ENCODE data around the gene HACE1.
"Not testable (repeated sequence)": the region's sequence is repeated elsewhere in the genome, so short reads cannot be mapped to it uniquely, and the experiment has no call there.

The HACE1 gene

DNA sequence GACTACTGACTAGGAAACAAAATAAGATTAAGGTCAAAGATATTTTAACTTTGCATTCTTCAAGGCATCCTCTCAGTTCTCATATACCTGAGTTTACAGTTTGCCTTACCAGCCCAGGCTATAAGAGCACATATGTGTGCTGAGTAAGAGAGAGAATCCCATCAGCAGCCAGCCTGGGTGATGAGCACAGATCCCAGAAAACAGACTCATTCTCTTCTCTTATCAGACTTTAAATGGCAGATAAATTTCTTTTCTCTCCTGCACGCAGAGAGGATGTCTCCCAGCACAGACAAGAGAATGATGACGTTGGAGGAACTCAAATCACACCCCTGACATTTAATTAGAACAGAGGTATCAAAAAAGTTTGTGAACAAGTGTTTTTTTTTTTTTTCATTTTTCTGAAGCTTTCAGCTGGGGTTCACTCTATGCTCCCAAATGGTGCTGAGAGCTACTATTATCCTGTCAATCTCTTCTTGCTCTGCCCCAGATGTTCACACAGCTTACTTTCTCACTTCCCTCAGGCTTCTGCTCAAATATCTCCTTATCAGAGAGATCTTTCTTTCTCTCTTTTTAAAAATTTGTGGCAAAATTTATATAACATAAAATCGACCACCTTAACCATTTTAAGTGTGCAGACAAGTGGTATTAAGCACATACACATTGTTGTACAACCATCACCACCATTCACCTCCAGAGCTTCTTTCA lies 22.4 kb upstream of the HACE1 start:
- Histone ChIP-seq H3K27ac (ENCODE audit: low read length) (no peak overlapping the region), H3K27me3 (ENCODE audit: insufficient read depth, low read length) (no peaks in the 10 kb centered on the region), H3K4me3 (ENCODE audit: low read length) (no peak overlapping the region), H3K9me3 (ENCODE audit: insufficient read depth, low read depth, low read length) (no peaks in the 10 kb centered on the region), H3K9ac (ENCODE audit: low read depth, low read length) (no peak overlapping the region), H3K4me1 (ENCODE audit: insufficient read depth, low read length) (no peaks in the 10 kb centered on the region), H3K36me3 (ENCODE audit: insufficient read depth, low read depth, low read length) (no peaks in the 10 kb centered on the region)

DNA sequence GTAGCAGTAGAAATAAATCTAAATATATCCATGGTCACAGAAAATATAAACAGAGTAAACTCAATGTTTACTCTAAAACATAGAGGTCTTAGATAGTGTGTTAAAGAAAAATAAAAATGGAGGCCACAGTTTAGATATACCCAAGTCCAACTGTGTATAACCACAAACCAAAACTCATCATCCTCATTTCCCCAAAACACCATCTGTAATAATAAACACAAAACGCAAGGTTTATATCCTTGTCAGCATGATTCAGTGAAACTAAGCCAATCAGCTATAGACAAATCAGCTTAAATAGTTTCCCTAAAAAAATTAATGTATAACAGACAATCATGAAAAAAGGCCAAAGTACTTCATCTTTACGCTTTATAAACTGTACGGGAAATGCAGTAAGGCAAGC lies 2.7 kb upstream of the HACE1 start:
- no peaks in the 10 kb centered on the region for H3K9me3 ChIP-seq (ENCODE audit: insufficient read depth, low read depth, low read length)
- no peaks in the 10 kb centered on the region for H3K27me3 ChIP-seq (ENCODE audit: insufficient read depth, low read length)
- no peak overlapping the region for H3K9ac ChIP-seq (ENCODE audit: low read depth, low read length)
- no peak overlapping the region for H3K27ac ChIP-seq (ENCODE audit: low read length)
- no peak overlapping the region for H3K4me3 ChIP-seq (ENCODE audit: low read length)
- H3K36me3 ChIP-seq (ENCODE audit: insufficient read depth, low read depth, low read length), result no peaks in the 10 kb centered on the region
- no peaks in the 10 kb centered on the region; the same call in 1 of the 2 replicates for H3K4me1 ChIP-seq (ENCODE audit: insufficient read depth, low read length)

GRCh38 chr6:104860221-104860620 lies 502 bp upstream of the HACE1 start:
- Histone ChIP-seq H3K36me3 (ENCODE audit: insufficient read depth, low read depth, low read length) (no peaks in the 10 kb centered on the region), H3K4me3 (ENCODE audit: low read length) (peak overlapping the region; percentile 86), H3K27me3 (ENCODE audit: insufficient read depth, low read length) (no peaks in the 10 kb centered on the region), H3K27ac (ENCODE audit: low read length) (no peak overlapping the region), H3K4me1 (ENCODE audit: insufficient read depth, low read length) (no peaks in the 10 kb centered on the region; the same call in 1 of the 2 replicates), H3K9me3 (ENCODE audit: insufficient read depth, low read depth, low read length) (no peaks in the 10 kb centered on the region), H3K9ac (ENCODE audit: low read depth, low read length) (peak overlapping the region; percentile 14; the same call in 1 of the 2 replicates)

DNA sequence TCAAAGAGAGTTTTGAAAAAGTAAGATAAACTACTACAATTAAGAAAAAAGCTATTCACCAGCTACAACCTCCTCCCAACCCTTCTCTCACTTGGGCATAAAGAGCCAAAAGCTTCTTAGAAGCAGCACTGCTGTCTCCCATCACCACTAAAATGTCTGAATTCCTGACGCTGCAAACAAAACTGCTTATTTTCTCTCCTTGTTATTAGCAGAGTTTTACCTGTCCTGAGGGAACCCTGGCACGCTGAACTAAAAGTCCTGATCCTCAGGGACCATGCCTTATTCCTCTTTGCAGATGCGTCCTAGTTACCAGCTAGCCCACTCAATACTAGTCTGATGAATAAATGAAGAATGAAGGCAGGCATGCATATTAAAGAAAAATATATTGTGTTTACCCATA lies 1.1 kb downstream of the HACE1 start:
- peak overlapping the region; percentile 86 for H3K4me3 ChIP-seq (ENCODE audit: low read length)
- H3K27ac ChIP-seq (ENCODE audit: low read length), result no peak overlapping the region
- no peaks in the 10 kb centered on the region for H3K9me3 ChIP-seq (ENCODE audit: insufficient read depth, low read depth, low read length)
- H3K4me1 ChIP-seq (ENCODE audit: insufficient read depth, low read length), result no peaks in the 10 kb centered on the region; the same call in 1 of the 2 replicates
- peak overlapping the region; percentile 72; the same call in 1 of the 2 replicates for H3K9ac ChIP-seq (ENCODE audit: low read depth, low read length)
- H3K36me3 ChIP-seq (ENCODE audit: insufficient read depth, low read depth, low read length), result no peaks in the 10 kb centered on the region
- H3K27me3 ChIP-seq (ENCODE audit: insufficient read depth, low read length), result no peaks in the 10 kb centered on the region

DNA sequence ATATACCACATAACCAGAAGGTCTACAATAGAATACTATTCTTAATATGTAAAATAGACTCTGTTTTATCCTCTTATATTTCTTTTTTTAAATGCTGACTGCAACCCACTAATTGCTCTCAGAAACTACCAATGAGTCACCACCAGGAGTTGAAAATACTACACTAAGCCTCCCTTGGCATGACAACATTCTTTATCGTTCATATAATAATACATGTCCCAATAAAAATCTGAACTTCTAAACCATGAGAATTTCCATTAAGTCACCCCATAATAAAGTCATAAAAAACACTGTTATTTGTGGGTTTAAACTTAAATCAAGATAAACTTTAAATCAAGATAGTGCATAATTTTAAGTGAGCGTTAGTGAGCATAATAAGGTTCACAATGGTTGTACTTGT lies 4.2 kb downstream of the HACE1 start:
- H3K9ac ChIP-seq (ENCODE audit: low read depth, low read length), result no peak overlapping the region
- H3K27me3 ChIP-seq (ENCODE audit: insufficient read depth, low read length), result no peaks in the 10 kb centered on the region
- no peaks in the 10 kb centered on the region; the same call in 1 of the 2 replicates for H3K4me1 ChIP-seq (ENCODE audit: insufficient read depth, low read length)
- no peak overlapping the region for H3K4me3 ChIP-seq (ENCODE audit: low read length)
- no peaks in the 10 kb centered on the region for H3K9me3 ChIP-seq (ENCODE audit: insufficient read depth, low read depth, low read length)
- no peak overlapping the region for H3K27ac ChIP-seq (ENCODE audit: low read length)
- peaks cover 13% of the 10 kb centered on the region for H3K36me3 ChIP-seq (ENCODE audit: insufficient read depth, low read depth, low read length)

GRCh38 chr6:104847721-104848120 lies 12.0 kb downstream of the HACE1 start:
- peaks cover 60% of the 10 kb centered on the region for H3K36me3 ChIP-seq (ENCODE audit: insufficient read depth, low read depth, low read length)
- H3K9me3 ChIP-seq (ENCODE audit: insufficient read depth, low read depth, low read length); H3K27me3 ChIP-seq (ENCODE audit: insufficient read depth, low read length); H3K4me3 ChIP-seq (ENCODE audit: low read length); H3K9ac ChIP-seq (ENCODE audit: low read depth, low read length); H3K27ac ChIP-seq (ENCODE audit: low read length); H3K4me1 ChIP-seq (ENCODE audit: insufficient read depth, low read length): not testable (repeated sequence)

DNA sequence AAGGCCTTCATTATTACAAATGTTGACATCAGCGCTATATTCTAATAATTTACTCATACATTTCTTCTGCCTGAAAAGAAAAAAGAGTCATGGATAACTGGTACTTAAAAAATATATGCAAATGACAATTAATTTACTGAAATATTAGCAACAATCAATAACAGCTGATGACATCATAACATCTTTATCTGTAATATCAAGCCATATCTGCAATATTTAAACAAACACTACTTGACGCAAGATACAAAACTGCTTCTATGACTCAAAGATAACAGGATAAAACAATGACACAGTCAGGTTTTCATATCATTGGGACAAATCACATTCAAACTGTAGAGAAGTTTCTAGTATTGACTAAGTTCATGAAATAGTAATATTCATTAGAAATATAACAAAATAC lies 16.5 kb downstream of the HACE1 start:
- Histone ChIP-seq H3K36me3 (ENCODE audit: insufficient read depth, low read depth, low read length) (peaks cover 39% of the 10 kb centered on the region), H3K9me3 (ENCODE audit: insufficient read depth, low read depth, low read length) (no peaks in the 10 kb centered on the region), H3K27ac (ENCODE audit: low read length) (no peak overlapping the region), H3K4me1 (ENCODE audit: insufficient read depth, low read length) (no peaks in the 10 kb centered on the region), H3K4me3 (ENCODE audit: low read length) (no peak overlapping the region), H3K27me3 (ENCODE audit: insufficient read depth, low read length) (no peaks in the 10 kb centered on the region), H3K9ac (ENCODE audit: low read depth, low read length) (no peak overlapping the region)

DNA sequence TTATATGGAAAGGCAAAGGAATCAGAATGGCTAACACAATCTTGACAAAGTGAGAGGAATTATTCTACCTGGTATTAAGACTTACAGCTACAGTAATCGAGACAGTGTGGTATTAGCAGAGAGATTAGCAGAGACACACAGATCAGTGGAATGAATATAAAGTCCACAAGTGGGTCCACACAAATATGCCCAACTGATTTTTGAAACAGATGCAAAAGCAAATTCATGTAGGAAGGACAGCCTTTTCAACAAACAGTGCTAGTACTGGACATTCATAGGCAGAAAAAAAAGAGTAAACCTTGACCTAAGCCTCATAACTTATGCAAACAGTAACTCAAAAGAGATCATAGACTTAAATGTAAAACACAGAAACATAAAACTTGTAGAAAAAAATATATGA lies 22.6 kb downstream of the HACE1 start:
- H3K9ac ChIP-seq (ENCODE audit: low read depth, low read length), result no peak overlapping the region
- H3K36me3 ChIP-seq (ENCODE audit: insufficient read depth, low read depth, low read length), result peaks cover 22% of the 10 kb centered on the region
- no peaks in the 10 kb centered on the region for H3K9me3 ChIP-seq (ENCODE audit: insufficient read depth, low read depth, low read length)
- no peak overlapping the region for H3K4me3 ChIP-seq (ENCODE audit: low read length)
- no peaks in the 10 kb centered on the region for H3K27me3 ChIP-seq (ENCODE audit: insufficient read depth, low read length)
- H3K27ac ChIP-seq (ENCODE audit: low read length), result no peak overlapping the region
- no peaks in the 10 kb centered on the region for H3K4me1 ChIP-seq (ENCODE audit: insufficient read depth, low read length)

DNA sequence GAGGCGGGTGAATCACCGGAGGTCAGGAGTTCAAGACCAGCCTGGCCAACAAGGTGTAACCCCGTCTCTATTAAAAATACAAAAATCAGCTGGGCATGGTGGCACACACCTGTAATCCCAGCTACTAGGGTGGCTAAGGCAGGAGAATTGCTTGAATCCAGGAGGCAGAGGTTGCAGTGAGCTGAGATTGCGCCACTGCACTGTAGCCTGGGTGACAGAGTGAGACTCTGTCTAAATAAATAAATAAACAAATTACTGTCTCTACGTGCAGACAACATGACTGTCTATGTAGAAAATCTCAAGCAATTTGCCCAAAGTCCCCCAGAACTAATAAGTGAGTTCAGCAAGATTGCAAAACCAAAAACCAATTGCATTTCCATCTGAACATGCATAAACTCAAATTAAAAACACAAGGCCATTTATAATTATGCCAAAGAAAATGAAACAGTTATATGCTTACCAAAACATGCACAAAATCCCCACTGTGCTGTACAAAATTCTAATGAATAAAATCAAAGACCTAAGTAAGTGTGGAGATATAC lies 23.2 kb downstream of the HACE1 start:
- not testable (repeated sequence) for H3K4me3 ChIP-seq (ENCODE audit: low read length); H3K27me3 ChIP-seq (ENCODE audit: insufficient read depth, low read length); H3K27ac ChIP-seq (ENCODE audit: low read length); H3K9ac ChIP-seq (ENCODE audit: low read depth, low read length); H3K4me1 ChIP-seq (ENCODE audit: insufficient read depth, low read length); H3K9me3 ChIP-seq (ENCODE audit: insufficient read depth, low read depth, low read length)
- H3K36me3 ChIP-seq (ENCODE audit: insufficient read depth, low read depth, low read length), result peaks cover 22% of the 10 kb centered on the region

- Histone ChIP-seq H3K4me1 (ENCODE audit: insufficient read depth, low read length) (no peaks in the 10 kb centered on the region), H3K4me3 (ENCODE audit: low read length) (no peak overlapping the region), H3K27ac (ENCODE audit: low read length) (no peak overlapping the region), H3K36me3 (ENCODE audit: insufficient read depth, low read depth, low read length) (peaks cover 26% of the 10 kb centered on the region), H3K9ac (ENCODE audit: low read depth, low read length) (no peak overlapping the region), H3K27me3 (ENCODE audit: insufficient read depth, low read length) (no peaks in the 10 kb centered on the region), H3K9me3 (ENCODE audit: insufficient read depth, low read depth, low read length) (no peaks in the 10 kb centered on the region)
These were observed 23.9 kb downstream of the HACE1 start for GRCh38 chr6:104835782-104836181.

GRCh38 chr6:104829183-104829958 lies 30.3 kb downstream of the HACE1 start:
- Histone ChIP-seq H3K9ac (ENCODE audit: low read depth, low read length) (no peak overlapping the region), H3K9me3 (ENCODE audit: insufficient read depth, low read depth, low read length) (peaks cover 12% of the 10 kb centered on the region; the same call in 1 of the 2 replicates), H3K4me3 (ENCODE audit: low read length) (no peak overlapping the region), H3K27me3 (ENCODE audit: insufficient read depth, low read length) (no peaks in the 10 kb centered on the region), H3K36me3 (ENCODE audit: insufficient read depth, low read depth, low read length) (peaks cover 31% of the 10 kb centered on the region), H3K27ac (ENCODE audit: low read length) (no peak overlapping the region), H3K4me1 (ENCODE audit: insufficient read depth, low read length) (no peaks in the 10 kb centered on the region)

GRCh38 chr6:104828478-104828877 lies 31.2 kb downstream of the HACE1 start:
- Histone ChIP-seq H3K4me1 (ENCODE audit: insufficient read depth, low read length) (no peaks in the 10 kb centered on the region), H3K4me3 (ENCODE audit: low read length) (no peak overlapping the region), H3K27me3 (ENCODE audit: insufficient read depth, low read length) (no peaks in the 10 kb centered on the region), H3K27ac (ENCODE audit: low read length) (no peak overlapping the region), H3K9me3 (ENCODE audit: insufficient read depth, low read depth, low read length) (peaks cover 12% of the 10 kb centered on the region; the same call in 1 of the 2 replicates), H3K36me3 (ENCODE audit: insufficient read depth, low read depth, low read length) (peaks cover 27% of the 10 kb centered on the region), H3K9ac (ENCODE audit: low read depth, low read length) (no peak overlapping the region)

Data from iPS-20b (cell line).